GM21526 (cell line): ENCODE data around the gene MAP3K21.

Experiments used
- ATAC-seq: cut with Tn5 transposase; IDR thresholded peaks from one replicate; pipeline ENCODE4 v1.9.1; 2021; ENCODE audit warnings: moderate library complexity; ENCODE audit not compliant: unreplicated experiment, low FRiP score

Gene MAP3K21

DNA sequence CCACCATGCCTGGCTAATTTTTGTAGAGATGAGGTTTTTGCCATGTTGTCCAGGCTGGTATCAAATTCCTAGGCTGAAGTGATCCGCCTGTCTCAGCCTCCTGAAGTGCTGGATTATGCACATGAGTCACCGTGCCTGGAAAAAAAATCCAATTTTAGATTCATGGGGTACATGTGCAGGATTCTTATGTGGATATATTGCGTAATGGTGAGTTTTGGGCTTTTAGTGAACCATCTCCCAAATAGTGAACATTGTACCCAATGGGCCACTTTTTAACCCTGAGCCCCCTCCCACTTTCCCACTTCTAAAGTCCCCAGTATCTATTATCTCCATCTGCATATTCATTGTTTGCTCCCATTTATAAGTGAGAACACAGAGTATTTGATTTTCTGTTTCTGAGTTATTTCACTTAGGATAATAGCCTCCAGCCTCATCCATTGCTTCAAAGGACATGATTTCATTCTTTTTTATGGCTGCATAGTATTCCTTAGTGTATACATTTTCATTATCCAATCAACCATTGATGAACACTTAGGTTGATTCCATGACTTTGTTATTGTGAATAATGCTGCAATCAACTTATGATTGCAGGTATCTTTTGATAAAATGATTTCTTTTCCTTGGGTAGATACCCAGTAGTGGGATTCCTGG lies 104.4 kb downstream of the MAP3K21 start:
- no peak for ATAC-seq

DNA sequence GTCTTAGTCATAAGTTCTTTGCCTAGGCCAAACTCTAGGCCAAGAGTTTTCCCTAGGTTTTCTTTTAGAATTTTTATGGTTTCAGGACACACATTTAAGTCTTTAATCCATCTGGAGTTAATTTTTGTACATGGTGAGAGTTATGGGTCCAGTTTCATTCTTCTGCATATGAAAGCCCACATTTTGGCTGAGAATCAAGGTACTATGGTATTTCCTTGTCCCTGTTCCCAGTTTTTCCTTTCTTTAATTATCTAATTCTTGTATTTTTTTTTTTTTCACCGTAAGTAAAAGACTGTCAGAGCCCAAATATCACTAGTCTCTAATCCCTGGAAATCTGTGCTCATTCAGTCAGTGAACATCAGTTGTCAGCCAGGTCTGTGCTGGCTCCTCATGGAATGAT lies 105.4 kb downstream of the MAP3K21 start:
- no peak for ATAC-seq

DNA sequence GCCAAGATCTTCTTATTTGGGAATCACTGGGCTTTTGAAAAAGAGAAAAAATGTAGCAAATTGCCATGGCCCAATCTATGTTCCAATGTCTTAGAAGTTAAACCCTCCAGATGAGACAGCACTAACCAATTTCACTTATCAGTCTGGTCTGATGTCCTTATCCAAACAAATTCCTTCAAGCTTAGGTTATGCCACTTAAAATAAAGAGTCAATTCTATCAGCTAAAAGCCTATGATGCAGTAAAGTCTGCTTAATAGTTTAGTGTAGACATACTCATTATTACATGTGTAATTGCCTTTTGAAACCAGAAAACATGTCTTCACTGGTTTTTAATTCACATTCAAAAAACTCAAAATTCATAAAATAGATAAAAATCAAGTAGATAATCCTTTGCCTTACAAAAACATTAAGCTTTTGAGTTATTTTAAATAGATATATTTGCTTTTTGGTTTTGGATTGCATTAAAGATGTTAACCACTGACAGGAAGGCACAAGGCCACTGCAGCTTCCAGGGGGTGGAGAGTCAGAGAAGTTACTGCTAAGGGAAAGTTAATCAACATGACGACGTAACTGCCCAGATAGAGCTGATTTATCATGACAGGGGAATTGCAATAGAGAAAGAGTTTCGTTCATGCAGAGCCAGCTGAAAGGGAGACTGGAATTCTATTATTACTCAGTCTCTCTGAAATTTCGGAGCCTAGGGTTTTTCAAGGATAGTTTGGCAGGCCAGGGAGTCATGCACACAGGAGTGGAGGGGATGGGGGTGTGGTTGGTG lies 106.1 kb downstream of the MAP3K21 start:
- ATAC-seq: no peak
